Kidney (tissue), 14 donors: Measurements from ENCODE around the gene KCNK7. TPM values are rescaled to one million over a fixed set of nuclear protein-coding genes. Genes with fewer than 3 reads are reported as not detected.
A peak's percentile ranks its signal among the peaks of the same experiment; 100 is the strongest.

ENCODE experiments used
- DNase-seq, 5 donors: peaks; one replicate each; pipeline ENCODE4 v3.0.0-alpha.2; 2013 to 2020
- FAIRE-seq: peaks from 2 replicates; lab custom pipeline; 2012; peaks lifted over from hg19 to GRCh38; lab: Jason Lieb, UNC
- H3K27ac ChIP-seq, 2 donors: one replicate each; pipeline ENCODE4 v1.7.0; 2013; ENCODE audit warnings: low read depth in 2 of 2, low read length in 2 of 2, inconsistent platforms in 1 of 2
- H3K27me3 ChIP-seq: one replicate; pipeline ENCODE4 v1.7.1; 2013; ENCODE audit warnings: low read length, inconsistent platforms; ENCODE audit not compliant: control insufficient read depth, insufficient read depth
- H3K36me3 ChIP-seq, 3 donors: one replicate each; pipeline versions ENCODE4 v1.7.0 to v1.7.1; 2013; ENCODE audit warnings: low read length in 3 of 3, control low read depth in 1 of 3, inconsistent platforms in 1 of 3; ENCODE audit not compliant: insufficient read depth in 3 of 3, control insufficient read depth in 2 of 3
- H3K4me1 ChIP-seq, 3 donors: one replicate each; pipeline versions ENCODE4 v1.7.0 to v1.7.1; 2013; ENCODE audit warnings: low read length in 3 of 3, inconsistent platforms in 1 of 3, low read depth in 1 of 3; ENCODE audit not compliant: control insufficient read depth in 2 of 3, insufficient read depth in 2 of 3
- H3K4me3 ChIP-seq, 3 donors: one replicate each; pipeline versions ENCODE4 v1.7.0 to v1.8.1; 2013; ENCODE audit warnings: low read length in 3 of 3, control low read depth in 1 of 3, inconsistent platforms in 1 of 3
- H3K9ac ChIP-seq, 3 donors: one replicate each; pipeline versions ENCODE4 v1.7.0 to v1.7.1; 2013; ENCODE audit warnings: low read length in 3 of 3, control low read depth in 1 of 3, inconsistent platforms in 1 of 3
- H3K9me3 ChIP-seq, 3 donors: one replicate each; pipeline versions ENCODE4 v1.7.0 to v1.7.1; 2013; ENCODE audit warnings: low read length in 3 of 3, control low read depth in 1 of 3, inconsistent platforms in 1 of 3; ENCODE audit not compliant: control insufficient read depth in 2 of 3, insufficient read depth in 1 of 3
- intact Hi-C: fragments of 100-400 bp; cut with DNase I; formaldehyde crosslinking; loops from one replicate; pipeline ENCODE4 v1.11.1; 2022
- polyA plus RNA-seq: library from polyadenylated mRNA; stranded (reverse); fragments of 350-450 nt; fragmentation: Illumina TruSeq; extraction: RNeasy Lipid Tissue Mini Kit (QIAGEN cat#74804); gene quantifications from one replicate; pipeline ENCODE4 v1.2.3, GENCODE V29; 2014; ENCODE audit warnings: low read depth, low replicate concordance; ENCODE audit not compliant: insufficient read depth
- total RNA-seq: library from RNA; stranded (reverse); fragmentation: NEBNext Ultra II Directional; extraction: Animal tissue kit (Norgen Biotek cat#: 25700); gene quantifications from one replicate; pipeline ENCODE4 v1.2.1, GENCODE V29; 2021
- TF ChIP-seq, protein P1 (sequence below): IDR thresholded peaks from 3 replicates; pipeline ENCODE4 v1.5.1; 2012; ENCODE audit warnings: mild to moderate bottlenecking, moderate library complexity, borderline replicate concordance; ENCODE audit not compliant: insufficient read depth; ENCODE audit errors: extremely low read depth
- donor health status: control.
- donor health status: control.
- donor health status: control.
- donor health status: control.
- donor health status: control.
- donor health status: DM: yes; HTN: yes; CAD: no.
- donor health status: Normal renal cell carcinoma (clear cell type).

KCNK7 gene
- total and polyA plus RNA-seq, 2 donors from 2014 or later = 0.25 TPM; not detected in 1

DNA sequence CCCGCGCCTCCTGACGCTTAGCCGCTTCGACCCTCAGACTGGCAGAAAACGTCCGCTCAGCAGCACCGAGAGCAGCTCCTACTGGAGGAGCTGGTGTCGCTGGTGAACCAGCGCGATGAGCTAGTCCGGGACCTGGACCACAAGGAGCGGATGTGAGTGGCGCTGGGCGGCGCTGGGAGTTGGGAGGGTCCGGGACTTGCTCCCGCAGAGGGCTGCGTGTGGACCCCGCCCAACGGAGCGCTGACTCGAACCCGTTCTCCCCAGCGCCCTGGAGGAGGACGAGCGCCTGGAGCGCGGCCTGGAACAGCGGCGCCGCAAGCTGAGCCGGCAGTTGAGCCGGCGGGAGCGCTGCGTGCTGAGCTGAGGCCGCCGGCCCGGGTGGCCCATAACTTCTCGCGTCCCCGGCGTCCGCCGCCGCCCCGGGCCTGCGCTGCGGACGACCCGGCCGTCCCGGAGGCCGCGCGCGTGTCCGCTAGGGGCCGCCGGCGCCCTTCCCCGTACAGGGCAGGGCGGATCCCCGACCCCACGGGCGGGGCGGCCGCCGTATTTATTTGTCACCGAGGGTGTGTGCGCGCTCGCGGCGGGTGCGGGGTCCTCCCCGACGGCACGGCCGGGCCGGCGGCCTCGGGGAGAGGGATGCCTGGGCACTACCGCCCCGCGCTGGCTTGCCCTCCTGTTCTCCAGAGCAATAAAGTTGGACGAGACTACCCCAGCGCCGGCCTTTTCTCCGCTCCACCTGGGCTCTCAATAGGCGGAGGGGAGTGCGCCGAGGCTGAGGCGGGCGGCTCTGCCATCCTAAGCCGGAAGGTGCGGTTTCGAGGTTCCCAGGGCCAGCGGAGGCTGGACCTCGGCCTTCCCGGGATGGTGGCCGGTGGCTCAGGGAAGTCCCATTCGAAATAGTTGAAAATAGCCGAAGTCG lies 3.4 kb downstream of the KCNK7 start:
- H3K27me3 ChIP-seq = no peaks in the 10 kb centered on the region
- H3K9ac ChIP-seq = no peak overlapping the region
- peaks cover 0 to 11% (median 0%) of the 10 kb centered on the region in 3 donors for H3K4me1 ChIP-seq
- H3K27ac ChIP-seq = peak overlapping the region in 1 of 2 donors; percentile 45
- DNase-seq (peak; percentile 64 to 84 (median 73)), FAIRE-seq (no peak)
- H3K4me3 ChIP-seq = no peak overlapping the region
- H3K36me3 ChIP-seq = no peaks in the 10 kb centered on the region
- intact Hi-C loops = no loop called here
- TF ChIP-seq, protein P1, sequence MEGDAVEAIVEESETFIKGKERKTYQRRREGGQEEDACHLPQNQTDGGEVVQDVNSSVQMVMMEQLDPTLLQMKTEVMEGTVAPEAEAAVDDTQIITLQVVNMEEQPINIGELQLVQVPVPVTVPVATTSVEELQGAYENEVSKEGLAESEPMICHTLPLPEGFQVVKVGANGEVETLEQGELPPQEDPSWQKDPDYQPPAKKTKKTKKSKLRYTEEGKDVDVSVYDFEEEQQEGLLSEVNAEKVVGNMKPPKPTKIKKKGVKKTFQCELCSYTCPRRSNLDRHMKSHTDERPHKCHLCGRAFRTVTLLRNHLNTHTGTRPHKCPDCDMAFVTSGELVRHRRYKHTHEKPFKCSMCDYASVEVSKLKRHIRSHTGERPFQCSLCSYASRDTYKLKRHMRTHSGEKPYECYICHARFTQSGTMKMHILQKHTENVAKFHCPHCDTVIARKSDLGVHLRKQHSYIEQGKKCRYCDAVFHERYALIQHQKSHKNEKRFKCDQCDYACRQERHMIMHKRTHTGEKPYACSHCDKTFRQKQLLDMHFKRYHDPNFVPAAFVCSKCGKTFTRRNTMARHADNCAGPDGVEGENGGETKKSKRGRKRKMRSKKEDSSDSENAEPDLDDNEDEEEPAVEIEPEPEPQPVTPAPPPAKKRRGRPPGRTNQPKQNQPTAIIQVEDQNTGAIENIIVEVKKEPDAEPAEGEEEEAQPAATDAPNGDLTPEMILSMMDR = peak; percentile 8
- H3K9me3 ChIP-seq = no peaks in the 10 kb centered on the region

DNA sequence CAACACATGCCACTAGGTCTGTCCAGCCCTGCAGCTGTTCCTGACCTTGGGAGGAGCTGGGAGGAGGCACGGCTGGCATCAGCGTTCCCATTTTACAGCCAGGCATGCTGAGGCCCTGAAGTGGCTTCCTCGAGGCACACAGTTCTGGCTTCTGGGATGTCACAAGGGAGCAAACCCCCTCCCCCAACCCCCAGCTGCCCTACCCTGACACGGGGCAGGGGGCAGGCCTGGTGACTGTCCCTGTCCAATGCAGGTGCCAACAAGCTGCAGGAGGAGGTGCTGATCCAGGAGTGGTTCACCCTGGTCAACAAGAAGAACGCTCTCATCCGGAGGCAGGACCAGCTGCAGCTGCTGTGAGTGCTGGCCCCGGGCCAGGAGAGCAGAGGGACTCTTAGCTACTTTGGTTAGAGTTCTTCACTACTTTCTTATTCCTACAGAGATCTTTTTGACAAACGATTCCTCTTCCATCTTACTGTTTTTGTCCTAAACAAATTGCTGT lies 5.3 kb downstream of the KCNK7 start:
- TF ChIP-seq, protein P1 = no peak
- Histone ChIP-seq H3K4me1 (peaks cover 0 to 13% (median 0%) of the 10 kb centered on the region in 3 donors), H3K27me3 (no peaks in the 10 kb centered on the region), H3K27ac (no peak overlapping the region), H3K9me3 (no peaks in the 10 kb centered on the region), H3K4me3 (no peak overlapping the region), H3K9ac (no peak overlapping the region), H3K36me3 (no peaks in the 10 kb centered on the region)
- intact Hi-C loops = no loop called here
- peak in 2 of 5 donors; percentile 84 to 86 for DNase-seq
- FAIRE-seq = no peak

DNA sequence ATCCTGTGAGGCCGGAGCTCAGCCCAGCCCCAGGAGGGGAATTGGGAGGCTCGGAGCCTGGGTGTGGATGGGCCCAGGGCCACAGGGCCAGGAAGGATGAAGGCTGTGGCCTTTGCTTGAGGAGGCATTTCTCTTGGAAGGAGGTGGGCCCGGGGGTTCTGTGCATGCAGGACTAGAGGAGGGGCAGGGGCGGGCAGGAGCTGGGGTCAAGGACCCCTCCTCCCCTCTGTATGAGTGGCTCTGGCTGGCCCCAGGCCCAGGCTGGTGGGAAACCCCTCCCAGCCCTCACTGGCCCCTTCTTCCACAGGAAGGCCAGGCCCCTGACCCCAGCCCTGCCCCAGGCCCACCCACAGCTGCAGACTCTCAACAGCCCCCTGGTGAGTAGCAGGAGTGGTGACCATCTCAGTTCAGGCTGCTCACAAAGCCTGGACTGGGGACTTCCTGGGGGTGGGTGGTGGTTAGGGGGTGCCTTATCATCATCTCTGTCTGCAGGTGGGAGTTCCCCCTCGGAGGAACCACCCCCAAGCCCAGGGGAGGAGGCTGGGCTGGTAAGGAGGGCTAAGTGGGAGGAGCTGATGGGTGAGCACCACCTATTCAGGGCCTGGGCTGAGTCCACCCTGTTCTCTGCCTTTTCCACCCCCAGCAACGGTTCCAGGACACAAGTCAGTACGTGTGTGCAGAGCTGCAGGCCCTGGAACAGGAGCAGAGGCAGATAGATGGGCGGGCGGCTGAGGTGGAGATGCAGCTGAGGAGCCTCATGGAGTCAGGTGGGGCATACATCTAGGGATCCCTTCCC lies 6.0 kb downstream of the KCNK7 start:
- FAIRE-seq = no peak
- Histone ChIP-seq H3K9me3 (no peaks in the 10 kb centered on the region), H3K27me3 (no peaks in the 10 kb centered on the region), H3K27ac (no peak overlapping the region), H3K4me3 (no peak overlapping the region), H3K9ac (no peak overlapping the region), H3K4me1 (peaks cover 0 to 13% (median 0%) of the 10 kb centered on the region in 3 donors), H3K36me3 (no peaks in the 10 kb centered on the region)
- no peak for DNase-seq
- TF ChIP-seq, protein P1 = no peak
- intact Hi-C loops = no loop called here
